Muscle layer of colon (tissue), 2 donors: Measurements from ENCODE around the gene ST3GAL3.

Experiments used
- H3K27ac ChIP-seq: one replicate; pipeline ENCODE4 v1.7.0; 2013; ENCODE audit warnings: low read depth, mild to moderate bottlenecking, low read length, moderate library complexity
- H3K27me3 ChIP-seq, 2 donors: one replicate each; pipeline ENCODE4 v1.7.0; 2013; ENCODE audit warnings: low read length in 2 of 2, mild to moderate bottlenecking in 2 of 2; ENCODE audit not compliant: insufficient read depth in 2 of 2, control insufficient read depth in 1 of 2
- H3K36me3 ChIP-seq: one replicate; pipeline ENCODE4 v1.7.0; 2013; ENCODE audit warnings: mild to moderate bottlenecking, low read length; ENCODE audit not compliant: insufficient read depth
- H3K4me1 ChIP-seq: one replicate; pipeline ENCODE4 v1.7.0; 2013; ENCODE audit warnings: mild to moderate bottlenecking, low read length; ENCODE audit not compliant: insufficient read depth
- H3K4me3 ChIP-seq, 2 donors: one replicate each; pipeline ENCODE4 v1.7.0; 2013; ENCODE audit warnings: low read length in 2 of 2, low read depth in 1 of 2, mild to moderate bottlenecking in 1 of 2, moderate library complexity in 1 of 2
- H3K9ac ChIP-seq: one replicate; pipeline ENCODE4 v1.7.0; 2013; ENCODE audit warnings: low read length
- H3K9me3 ChIP-seq: one replicate; pipeline ENCODE4 v1.7.0; 2013; ENCODE audit warnings: mild to moderate bottlenecking, low read length
- donor health status: abdominal sarcoma.
- donor health status: Adenocarcinoma of cecum.

Gene ST3GAL3

GRCh38 chr1:43812579-43812978 is 105.2 kb downstream of the ST3GAL3 start:
- Histone ChIP-seq H3K9ac (no peak overlapping the region), H3K4me1 (no peaks in the 10 kb centered on the region), H3K36me3 (peaks cover 20% of the 10 kb centered on the region), H3K4me3 (no peak overlapping the region), H3K27me3 (no peaks in the 10 kb centered on the region), H3K9me3 (no peaks in the 10 kb centered on the region), H3K27ac (no peak overlapping the region)

DNA sequence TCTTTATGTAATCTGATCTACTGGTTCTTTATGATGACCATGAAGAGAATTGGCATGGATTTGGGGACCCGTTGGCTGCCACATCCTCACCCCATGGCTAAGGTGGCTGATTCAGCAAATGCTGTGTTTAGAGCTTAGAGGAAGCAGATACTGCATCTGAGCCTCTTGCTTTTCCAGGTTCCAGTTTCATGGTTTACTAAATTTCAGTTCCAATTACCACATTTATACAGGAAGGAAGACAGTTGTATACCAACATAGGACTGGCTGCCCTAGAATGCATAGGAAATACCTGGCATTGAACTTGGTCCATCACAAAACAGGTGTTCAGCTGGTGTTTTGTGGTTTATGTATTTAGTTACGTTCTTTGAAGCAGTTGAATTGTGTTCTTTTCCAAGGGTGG is 107.1 kb downstream of the ST3GAL3 start:
- H3K27me3 ChIP-seq: no peaks in the 10 kb centered on the region
- H3K9me3 ChIP-seq: no peaks in the 10 kb centered on the region
- peaks cover 20% of the 10 kb centered on the region for H3K36me3 ChIP-seq
- no peaks in the 10 kb centered on the region for H3K4me1 ChIP-seq
- no peak overlapping the region for H3K27ac ChIP-seq
- no peak overlapping the region for H3K9ac ChIP-seq
- H3K4me3 ChIP-seq: no peak overlapping the region

GRCh38 chr1:43817304-43817939 is 110.1 kb downstream of the ST3GAL3 start:
- no peak overlapping the region for H3K9ac ChIP-seq
- H3K4me1 ChIP-seq: peaks cover 3% of the 10 kb centered on the region
- H3K36me3 ChIP-seq: peaks cover 20% of the 10 kb centered on the region
- H3K4me3 ChIP-seq: no peak overlapping the region
- no peaks in the 10 kb centered on the region for H3K9me3 ChIP-seq
- H3K27me3 ChIP-seq: no peaks in the 10 kb centered on the region
- H3K27ac ChIP-seq: no peak overlapping the region

- peaks cover 20% of the 10 kb centered on the region for H3K36me3 ChIP-seq
- no peaks in the 10 kb centered on the region for H3K9me3 ChIP-seq
- H3K27ac ChIP-seq: no peak overlapping the region
- H3K9ac ChIP-seq: no peak overlapping the region
- H3K27me3 ChIP-seq: no peaks in the 10 kb centered on the region
- H3K4me1 ChIP-seq: peaks cover 7% of the 10 kb centered on the region
- H3K4me3 ChIP-seq: no peak overlapping the region
Observed at GRCh38 chr1:43818691-43819090, 111.4 kb downstream of the ST3GAL3 start.

- Histone ChIP-seq H3K9me3 (no peaks in the 10 kb centered on the region), H3K4me1 (peaks cover 7% of the 10 kb centered on the region), H3K9ac (no peak overlapping the region), H3K36me3 (peaks cover 20% of the 10 kb centered on the region), H3K4me3 (no peak overlapping the region), H3K27me3 (no peaks in the 10 kb centered on the region), H3K27ac (no peak overlapping the region)
Observed at GRCh38 chr1:43819357-43819756, 112.0 kb downstream of the ST3GAL3 start.

GRCh38 chr1:43821471-43821870 is 114.1 kb downstream of the ST3GAL3 start:
- H3K9me3 ChIP-seq: no peaks in the 10 kb centered on the region
- peaks cover 7% of the 10 kb centered on the region for H3K4me1 ChIP-seq
- H3K4me3 ChIP-seq: no peak overlapping the region
- H3K27me3 ChIP-seq: no peaks in the 10 kb centered on the region
- H3K36me3 ChIP-seq: peaks cover under 1% of the 10 kb centered on the region
- peak overlapping the region; percentile 30 for H3K27ac ChIP-seq
- no peak overlapping the region for H3K9ac ChIP-seq

- Histone ChIP-seq H3K4me3 (no peak overlapping the region), H3K9ac (no peak overlapping the region), H3K9me3 (no peaks in the 10 kb centered on the region), H3K4me1 (peaks cover 7% of the 10 kb centered on the region), H3K27ac (peak overlapping the region; percentile 30), H3K36me3 (no peaks in the 10 kb centered on the region), H3K27me3 (no peaks in the 10 kb centered on the region)
Observed at GRCh38 chr1:43822040-43822690, 114.8 kb downstream of the ST3GAL3 start.

- Histone ChIP-seq H3K4me1 (peaks cover 7% of the 10 kb centered on the region), H3K4me3 (no peak overlapping the region), H3K27me3 (no peaks in the 10 kb centered on the region), H3K9me3 (no peaks in the 10 kb centered on the region), H3K36me3 (no peaks in the 10 kb centered on the region), H3K9ac (no peak overlapping the region), H3K27ac (no peak overlapping the region)
Observed at GRCh38 chr1:43824795-43825194, 117.5 kb downstream of the ST3GAL3 start.

- Histone ChIP-seq H3K4me1 (no peaks in the 10 kb centered on the region), H3K27me3 (no peaks in the 10 kb centered on the region), H3K9me3 (no peaks in the 10 kb centered on the region), H3K36me3 (no peaks in the 10 kb centered on the region), H3K27ac (no peak overlapping the region), H3K4me3 (no peak overlapping the region), H3K9ac (no peak overlapping the region)
Observed at GRCh38 chr1:43828574-43828973, 121.2 kb downstream of the ST3GAL3 start.

DNA sequence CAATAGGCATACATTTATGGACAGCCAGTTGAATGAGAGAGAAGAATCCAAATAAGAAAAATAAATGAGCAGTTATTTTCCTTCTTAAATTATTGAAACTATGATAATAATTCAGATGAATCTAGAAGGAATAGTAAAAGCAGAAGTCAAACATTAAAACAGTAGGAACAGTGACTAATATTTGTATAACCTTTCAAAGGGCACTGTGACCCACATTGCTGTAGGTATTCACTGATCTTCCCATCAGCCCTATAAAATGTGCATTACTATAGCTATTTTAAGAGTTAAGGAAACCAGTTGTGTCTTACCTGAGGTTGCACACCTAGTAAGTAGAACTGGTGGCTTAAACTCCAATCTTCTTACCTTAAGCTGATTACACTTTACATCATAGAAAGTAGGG is 123.5 kb downstream of the ST3GAL3 start:
- peaks cover 11% of the 10 kb centered on the region for H3K4me1 ChIP-seq

DNA sequence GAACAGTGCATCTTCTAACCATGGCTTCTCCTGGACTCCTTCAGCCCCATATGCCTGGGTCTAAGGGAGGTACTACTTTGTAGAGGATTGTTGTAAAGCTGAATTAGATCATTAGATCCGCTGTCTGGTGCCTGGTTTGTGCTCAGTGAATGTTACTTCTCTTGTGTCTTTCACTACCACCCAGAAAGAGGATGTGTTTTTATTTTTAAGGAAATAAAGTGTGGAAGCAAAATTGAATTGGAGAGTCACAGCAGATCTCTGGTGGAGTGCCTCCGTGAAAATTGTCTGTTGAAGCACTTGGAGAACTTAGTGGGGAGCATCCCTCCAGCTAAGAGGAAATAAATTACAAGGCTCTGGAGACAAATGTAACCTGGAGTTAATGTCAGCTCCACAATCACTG is 124.5 kb downstream of the ST3GAL3 start:
- Histone ChIP-seq H3K27me3 (no peaks in the 10 kb centered on the region), H3K27ac (no peak overlapping the region), H3K4me3 (no peak overlapping the region), H3K9ac (no peak overlapping the region), H3K36me3 (peaks cover 7% of the 10 kb centered on the region), H3K9me3 (no peaks in the 10 kb centered on the region), H3K4me1 (peaks cover 22% of the 10 kb centered on the region)

More for the DNA sequence above, 123.5 kb downstream of the ST3GAL3 start:
- H3K27ac ChIP-seq: no peak overlapping the region
- peaks cover 7% of the 10 kb centered on the region for H3K36me3 ChIP-seq
- no peak overlapping the region for H3K4me3 ChIP-seq
- no peak overlapping the region for H3K9ac ChIP-seq
- no peaks in the 10 kb centered on the region for H3K27me3 ChIP-seq
- H3K9me3 ChIP-seq: no peaks in the 10 kb centered on the region

DNA sequence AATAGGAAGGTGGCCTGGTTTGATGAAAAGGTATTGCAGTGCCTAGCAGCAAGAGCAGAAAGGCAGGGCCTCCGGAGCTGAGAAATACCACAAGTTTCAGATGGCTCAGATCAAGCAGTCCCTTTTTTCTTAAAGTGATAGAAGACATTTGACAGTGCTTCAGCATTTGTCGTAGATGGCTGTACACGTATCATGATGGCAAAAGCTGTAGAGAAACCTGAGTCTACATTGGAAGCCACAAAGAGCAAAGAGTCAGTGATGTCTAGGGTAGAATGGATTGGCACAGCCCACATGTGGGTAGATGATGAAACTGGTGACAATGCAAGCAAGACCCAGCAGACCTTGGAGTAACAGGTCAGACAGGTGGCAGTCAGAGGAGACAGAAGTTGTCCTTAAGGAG is 124.9 kb downstream of the ST3GAL3 start:
- no peaks in the 10 kb centered on the region for H3K9me3 ChIP-seq
- no peak overlapping the region for H3K9ac ChIP-seq
- peaks cover 25% of the 10 kb centered on the region for H3K4me1 ChIP-seq
- no peak overlapping the region for H3K4me3 ChIP-seq
- H3K27me3 ChIP-seq: no peaks in the 10 kb centered on the region
- no peak overlapping the region for H3K27ac ChIP-seq
- peaks cover 7% of the 10 kb centered on the region for H3K36me3 ChIP-seq
